Smooth muscle cell (in vitro differentiated cells): Measurements from ENCODE around the gene ICA1. TPM values are rescaled to one million over a fixed set of nuclear protein-coding genes. Genes with fewer than 3 reads are reported as not detected.

Experiments used
- DNase-seq: peaks from one replicate; lab custom pipeline; 2025; ENCODE audit not compliant: unreplicated experiment; lab: John Stamatoyannopoulos, UW
- H2AFZ ChIP-seq: fragments of 200-600 bp; sonication (generic); 2 replicates; pipeline ENCODE4 v1.6.0; 2016; ENCODE audit warnings: antibody characterized with exemption, low read depth, mild to moderate bottlenecking
- H3F3A ChIP-seq: fragments of 200-600 bp; sonication (generic); 2 replicates; pipeline ENCODE4 v1.6.0; 2017; ENCODE audit warnings: antibody characterized with exemption, low read depth
- H3K27ac ChIP-seq: fragments of 200-600 bp; sonication (generic); 2 replicates; pipeline ENCODE4 v1.5.1; 2016; ENCODE audit warnings: low read depth, mild to moderate bottlenecking
- H3K27me3 ChIP-seq: fragments of 200-600 bp; sonication (generic); 2 replicates; pipeline ENCODE4 v1.6.1; 2016; ENCODE audit warnings: low read depth, mild to moderate bottlenecking
- H3K36me3 ChIP-seq: fragments of 200-600 bp; sonication (generic); 2 replicates; pipeline ENCODE4 v1.5.1; 2016; ENCODE audit warnings: low read depth
- H3K4me1 ChIP-seq: fragments of 200-600 bp; sonication (generic); 2 replicates; pipeline ENCODE4 v1.5.1; 2016; ENCODE audit warnings: low read depth
- H3K4me2 ChIP-seq: fragments of 200-600 bp; sonication (generic); 2 replicates; pipeline ENCODE4 v1.6.0; 2016; ENCODE audit warnings: mild to moderate bottlenecking
- H3K4me3 ChIP-seq: fragments of 200-600 bp; sonication (generic); 2 replicates; pipeline ENCODE4 v1.5.1; 2016; ENCODE audit warnings: mild to moderate bottlenecking
- H3K79me2 ChIP-seq: fragments of 200-600 bp; sonication (generic); 2 replicates; pipeline ENCODE4 v1.6.0; 2016; ENCODE audit warnings: low read depth, mild to moderate bottlenecking
- H3K9ac ChIP-seq: fragments of 200-600 bp; sonication (generic); 2 replicates; pipeline ENCODE4 v1.6.0; 2016; ENCODE audit warnings: low read depth
- H3K9me3 ChIP-seq: fragments of 200-600 bp; sonication (generic); replicated peaks from 2 replicates; pipeline ENCODE4 v1.5.1; 2016; ENCODE audit warnings: low read depth
- H4K20me1 ChIP-seq: fragments of 200-600 bp; sonication (generic); 2 replicates; pipeline ENCODE4 v1.6.0; 2016; ENCODE audit warnings: low read depth
- WGBS: methylation state at CpG from one replicate; pipeline ENCODE4 v1.1.7; 2016; ENCODE audit warnings: low lambda C conversion rate; 5-methylcytosine and 5-hydroxymethylcytosine counted together
- polyA plus RNA-seq: library from polyadenylated mRNA; unstranded; fragments of >200 nt; fragmentation: Nextera tagmentation; extraction: Ambion mirVana; gene quantifications from 2 replicates; pipeline ENCODE4 v1.2.1, GENCODE V29; 2016
- total RNA-seq: library from RNA; depleted of rRNA; stranded (reverse); fragments of >200 nt; gene quantifications from 2 replicates; pipeline ENCODE4 v1.2.3, GENCODE V29; 2014
- TF ChIP-seq, protein P1 (sequence below): fragments of 200-600 bp; sonication (generic); IDR thresholded peaks from 2 replicates; pipeline ENCODE4 v1.5.1; 2017; ENCODE audit warnings: borderline replicate concordance, mild to moderate bottlenecking, antibody characterized with exemption; ENCODE audit not compliant: insufficient read depth, poor library complexity, severe bottlenecking

Gene ICA1
- total and polyA plus RNA-seq, 2 experiments from 2014 or later = 4.3 to 5.0 TPM

DNA sequence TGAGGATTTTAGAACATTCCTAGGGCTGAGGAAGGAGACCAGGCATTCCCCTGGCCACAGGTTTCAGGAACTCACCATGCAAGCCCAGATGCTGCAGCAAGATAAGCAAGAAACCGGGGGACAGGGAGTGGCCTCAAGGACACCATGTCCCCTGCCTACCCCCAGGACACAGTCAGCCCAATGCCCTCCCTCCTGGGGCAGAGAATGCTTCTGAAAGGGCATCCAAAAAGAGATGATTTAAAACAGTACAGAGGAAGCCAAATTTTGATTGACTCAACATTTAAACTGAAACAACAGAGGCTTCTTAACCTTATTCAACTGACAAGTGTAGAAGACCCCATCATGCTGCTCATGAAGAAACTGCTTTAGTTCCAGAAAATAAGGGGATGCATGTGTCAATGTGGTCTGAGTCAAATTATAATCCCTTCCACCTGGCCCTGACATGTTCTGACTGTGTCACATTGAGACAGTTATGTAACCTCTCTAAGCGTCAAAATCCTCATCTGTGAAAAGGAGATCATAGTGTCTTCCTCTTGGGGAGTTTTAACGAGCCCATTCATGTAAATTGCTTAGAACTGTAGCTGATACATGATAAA lies 60.0 kb downstream of the ICA1 start:
- 88% methylated on average over 3 of the region's 3 CpGs for WGBS
- Histone ChIP-seq H3K36me3 (no peaks in the 10 kb centered on the region), H3K4me3 (no peak overlapping the region), H3F3A (no peaks in the 10 kb centered on the region), H3K79me2 (no peaks in the 10 kb centered on the region), H3K27me3 (no peaks in the 10 kb centered on the region), H3K4me1 (peaks cover 4% of the 10 kb centered on the region), H2AFZ (no peak overlapping the region), H3K4me2 (no peak overlapping the region), H4K20me1 (no peaks in the 10 kb centered on the region), H3K9ac (no peak overlapping the region), H3K9me3 (no peaks in the 10 kb centered on the region), H3K27ac (no peak overlapping the region)
- TF ChIP-seq, protein P1, sequence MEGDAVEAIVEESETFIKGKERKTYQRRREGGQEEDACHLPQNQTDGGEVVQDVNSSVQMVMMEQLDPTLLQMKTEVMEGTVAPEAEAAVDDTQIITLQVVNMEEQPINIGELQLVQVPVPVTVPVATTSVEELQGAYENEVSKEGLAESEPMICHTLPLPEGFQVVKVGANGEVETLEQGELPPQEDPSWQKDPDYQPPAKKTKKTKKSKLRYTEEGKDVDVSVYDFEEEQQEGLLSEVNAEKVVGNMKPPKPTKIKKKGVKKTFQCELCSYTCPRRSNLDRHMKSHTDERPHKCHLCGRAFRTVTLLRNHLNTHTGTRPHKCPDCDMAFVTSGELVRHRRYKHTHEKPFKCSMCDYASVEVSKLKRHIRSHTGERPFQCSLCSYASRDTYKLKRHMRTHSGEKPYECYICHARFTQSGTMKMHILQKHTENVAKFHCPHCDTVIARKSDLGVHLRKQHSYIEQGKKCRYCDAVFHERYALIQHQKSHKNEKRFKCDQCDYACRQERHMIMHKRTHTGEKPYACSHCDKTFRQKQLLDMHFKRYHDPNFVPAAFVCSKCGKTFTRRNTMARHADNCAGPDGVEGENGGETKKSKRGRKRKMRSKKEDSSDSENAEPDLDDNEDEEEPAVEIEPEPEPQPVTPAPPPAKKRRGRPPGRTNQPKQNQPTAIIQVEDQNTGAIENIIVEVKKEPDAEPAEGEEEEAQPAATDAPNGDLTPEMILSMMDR = no peak
- no peak for DNase-seq

DNA sequence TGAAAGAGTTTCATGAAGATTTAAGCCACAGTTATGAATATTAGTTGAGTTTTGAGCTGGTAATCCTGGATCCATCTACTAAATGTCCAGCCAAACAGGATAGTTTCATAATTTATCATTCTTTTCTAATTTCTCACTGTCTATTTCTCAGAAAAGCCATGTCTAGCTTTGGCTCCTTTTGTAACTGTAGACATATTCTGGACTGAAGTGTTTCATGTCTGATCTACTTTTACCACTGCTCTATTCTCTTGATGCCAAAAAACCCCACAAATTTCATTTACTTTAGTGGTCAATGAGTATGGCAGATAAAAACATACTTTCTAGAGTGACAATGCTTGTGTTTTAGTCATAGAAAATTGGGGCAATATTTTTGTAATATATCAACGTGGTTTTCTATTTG lies 61.2 kb downstream of the ICA1 start:
- Histone ChIP-seq H3K79me2 (no peaks in the 10 kb centered on the region), H3K4me2 (no peak overlapping the region), H2AFZ (no peak overlapping the region), H3K9ac (no peak overlapping the region), H3K36me3 (no peaks in the 10 kb centered on the region), H3F3A (no peaks in the 10 kb centered on the region), H3K4me3 (no peak overlapping the region), H3K27me3 (no peaks in the 10 kb centered on the region), H3K9me3 (no peaks in the 10 kb centered on the region), H3K27ac (no peak overlapping the region), H3K4me1 (peaks cover 4% of the 10 kb centered on the region), H4K20me1 (no peaks in the 10 kb centered on the region)
- DNase-seq = no peak
- TF ChIP-seq, protein P1 = no peak
- 86% methylated on average over 1 of the region's 1 CpG for WGBS

DNA sequence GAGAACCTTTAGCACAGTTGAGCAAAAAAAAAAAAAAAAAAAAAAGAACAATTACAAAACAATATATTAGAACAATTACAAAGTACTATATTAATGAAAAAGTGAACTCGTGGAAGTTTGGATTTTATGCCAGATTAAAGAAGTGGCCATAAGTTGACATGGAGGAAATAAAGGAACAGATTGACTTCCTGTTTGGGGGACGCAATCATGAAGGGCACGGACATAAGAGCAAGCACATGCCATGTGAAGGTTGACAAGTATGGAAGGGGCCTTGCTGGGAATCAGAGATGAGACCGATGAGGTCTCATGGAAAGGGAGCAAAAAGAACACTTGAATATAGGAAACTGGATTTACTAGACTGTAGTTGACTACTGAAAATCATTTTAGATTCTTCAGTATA lies 61.7 kb downstream of the ICA1 start:
- WGBS = 94% methylated on average over 4 of the region's 4 CpGs
- Histone ChIP-seq H3K4me1 (peaks cover 4% of the 10 kb centered on the region), H4K20me1 (no peaks in the 10 kb centered on the region), H3K4me3 (no peak overlapping the region), H3F3A (no peaks in the 10 kb centered on the region), H3K9me3 (no peaks in the 10 kb centered on the region), H2AFZ (no peak overlapping the region), H3K36me3 (no peaks in the 10 kb centered on the region), H3K27me3 (no peaks in the 10 kb centered on the region), H3K79me2 (no peaks in the 10 kb centered on the region), H3K4me2 (no peak overlapping the region), H3K9ac (no peak overlapping the region), H3K27ac (no peak overlapping the region)
- TF ChIP-seq, protein P1 = no peak
- DNase-seq = no peak
